Caco-2 (cell line): ENCODE data around the gene SRGAP1. TPM values are rescaled to one million over a fixed set of nuclear protein-coding genes. Genes with fewer than 3 reads are reported as not detected.

ENCODE experiments used
- BruUV-seq: library from RNA; stranded (reverse); fragments of 400-500 nt; replicated peaks from 2 replicates; lab custom pipeline; 2021; lab: Mats Ljungman, UMichigan
- CTCF ChIA-PET: fragments of 300-600 bp; sonication (Branson Sonifier 250); formaldehyde crosslinking; loops from one replicate; lab custom pipeline; 2022; ENCODE audit warnings: antibody characterized with exemption; lab: Charles Lee
- POLR2A ChIA-PET: fragments of 300-600 bp; sonication (Branson Sonifier 250); formaldehyde crosslinking; loops from one replicate; lab custom pipeline; 2022; ENCODE audit warnings: antibody characterized with exemption; lab: Charles Lee
- DNase-seq, 2 experiments: peaks; one replicate each; pipeline versions ENCODE4 v3.0.0 to v3.0.0-alpha.2; 2020 to 2022
- H3K27me3 ChIP-seq: replicated peaks from 2 replicates; pipeline ENCODE4 v1.6.0; 2011; ENCODE audit warnings: low read length; ENCODE audit not compliant: control insufficient read depth, insufficient read depth
- H3K36me3 ChIP-seq: 2 replicates; pipeline ENCODE4 v1.5.1; 2011; ENCODE audit warnings: low read length; ENCODE audit not compliant: control insufficient read depth, insufficient read depth
- H3K4me1 ChIP-seq: fragments of 250-450 bp; sonication (Bioruptor Pico); 2 replicates; pipeline ENCODE4 v1.5.1; 2020; ENCODE audit warnings: mild to moderate bottlenecking
- H3K4me3 ChIP-seq: 2 replicates; pipeline ENCODE4 v1.5.1; 2011; ENCODE audit warnings: low read depth, mild to moderate bottlenecking, control low read depth, low read length
- H3K9me3 ChIP-seq: fragments of 250-450 bp; sonication (Bioruptor Pico); 2 replicates; pipeline ENCODE4 v1.5.1; 2020; ENCODE audit warnings: mild to moderate bottlenecking, moderate library complexity
- H3K27ac Mint-ChIP-seq: one replicate; pipeline ENCODE4 v1.8.0; 2022; ENCODE audit warnings: mixed read lengths; ENCODE audit not compliant: unreplicated experiment
- H3K27me3 Mint-ChIP-seq: one replicate; pipeline ENCODE4 v1.8.0; 2022; ENCODE audit warnings: mixed read lengths; ENCODE audit not compliant: insufficient read depth, unreplicated experiment
- H3K36me3 Mint-ChIP-seq: one replicate; pipeline ENCODE4 v1.8.0; 2022; ENCODE audit warnings: mild to moderate bottlenecking, mixed read lengths; ENCODE audit not compliant: insufficient read depth, unreplicated experiment
- H3K4me1 Mint-ChIP-seq: one replicate; pipeline ENCODE4 v1.8.0; 2022; ENCODE audit warnings: low read depth, mixed read lengths; ENCODE audit not compliant: unreplicated experiment
- H3K4me3 Mint-ChIP-seq: one replicate; pipeline ENCODE4 v1.8.0; 2022; ENCODE audit warnings: mild to moderate bottlenecking, moderate library complexity, mixed read lengths; ENCODE audit not compliant: unreplicated experiment
- H3K9me3 Mint-ChIP-seq: one replicate; pipeline ENCODE4 v1.8.0; 2022; ENCODE audit warnings: mixed read lengths; ENCODE audit not compliant: unreplicated experiment
- intact Hi-C: fragments of 100-400 bp; cut with micrococcal nuclease; formaldehyde crosslinking; loops from one replicate; pipeline ENCODE4 v1.10.0; 2022; ENCODE audit not compliant: unreplicated experiment
- total RNA-seq: library from RNA; stranded (reverse); gene quantifications from 2 replicates; pipeline ENCODE4 v1.2.3, GENCODE V29; 2022
- TF ChIP-seq, protein P1 (sequence below), 2 experiments: fragments of 200-600 bp in 1 of 2; IDR thresholded peaks; 1 replicate in 1 of 2; 2 replicates in 1 of 2; pipeline versions ENCODE4 v1.5.1 to v1.8.0; 2011 to 2022; ENCODE audit warnings: antibody characterized with exemption in 1 of 2, control low read depth in 1 of 2, inconsistent platforms in 1 of 2, low read depth in 1 of 2, low read length in 1 of 2, mild to moderate bottlenecking in 1 of 2, moderate library complexity in 1 of 2; ENCODE audit not compliant: insufficient read depth in 1 of 2, severe bottlenecking in 1 of 2, unreplicated experiment in 1 of 2

The SRGAP1 gene
- total RNA-seq, 1 experiment from 2014 or later, result 22.1 TPM

DNA sequence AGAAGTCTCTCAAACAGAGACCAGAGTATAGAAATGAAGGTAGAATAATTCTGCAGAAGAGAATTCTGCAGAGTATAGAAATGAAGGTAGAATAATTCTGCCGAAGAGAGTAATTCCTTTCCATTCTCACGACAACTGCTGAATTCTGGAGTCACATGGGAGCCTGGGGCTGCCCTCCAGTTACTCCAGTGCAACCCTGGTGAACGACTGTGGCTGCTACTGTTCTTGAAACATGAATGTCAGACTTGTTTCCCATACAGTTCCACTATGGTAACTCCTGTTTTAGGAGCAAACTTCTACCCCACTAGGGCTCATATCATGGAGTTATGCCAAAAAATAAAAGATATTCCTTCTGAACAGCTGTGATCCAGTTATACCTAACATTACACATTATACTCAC is 213.2 kb downstream of the SRGAP1 start:
- Mint-ChIP-seq H3K36me3 (peaks cover 13% of the 10 kb centered on the region), H3K4me3 (no peak overlapping the region), H3K27ac (no peak overlapping the region), H3K4me1 (peaks cover 7% of the 10 kb centered on the region), H3K27me3 (no peaks in the 10 kb centered on the region), H3K9me3 (no peaks in the 10 kb centered on the region)
- ChIA-PET CTCF (no interaction called here), POLR2A (no interaction called here)
- Histone ChIP-seq H3K27me3 (no peaks in the 10 kb centered on the region), H3K9me3 (no peaks in the 10 kb centered on the region), H3K4me1 (no peaks in the 10 kb centered on the region), H3K36me3 (no peaks in the 10 kb centered on the region), H3K4me3 (no peak overlapping the region)
- no TSS peak for BruUV-seq
- DNase-seq, result no peak
- intact Hi-C loops, result no loop called here
- TF ChIP-seq, protein P1, sequence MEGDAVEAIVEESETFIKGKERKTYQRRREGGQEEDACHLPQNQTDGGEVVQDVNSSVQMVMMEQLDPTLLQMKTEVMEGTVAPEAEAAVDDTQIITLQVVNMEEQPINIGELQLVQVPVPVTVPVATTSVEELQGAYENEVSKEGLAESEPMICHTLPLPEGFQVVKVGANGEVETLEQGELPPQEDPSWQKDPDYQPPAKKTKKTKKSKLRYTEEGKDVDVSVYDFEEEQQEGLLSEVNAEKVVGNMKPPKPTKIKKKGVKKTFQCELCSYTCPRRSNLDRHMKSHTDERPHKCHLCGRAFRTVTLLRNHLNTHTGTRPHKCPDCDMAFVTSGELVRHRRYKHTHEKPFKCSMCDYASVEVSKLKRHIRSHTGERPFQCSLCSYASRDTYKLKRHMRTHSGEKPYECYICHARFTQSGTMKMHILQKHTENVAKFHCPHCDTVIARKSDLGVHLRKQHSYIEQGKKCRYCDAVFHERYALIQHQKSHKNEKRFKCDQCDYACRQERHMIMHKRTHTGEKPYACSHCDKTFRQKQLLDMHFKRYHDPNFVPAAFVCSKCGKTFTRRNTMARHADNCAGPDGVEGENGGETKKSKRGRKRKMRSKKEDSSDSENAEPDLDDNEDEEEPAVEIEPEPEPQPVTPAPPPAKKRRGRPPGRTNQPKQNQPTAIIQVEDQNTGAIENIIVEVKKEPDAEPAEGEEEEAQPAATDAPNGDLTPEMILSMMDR (IDR thresholded peaks at IDR 0.05; ENCODE audit: insufficient read depth in 1 of 2, low read depth in 1 of 2, low read length in 1 of 2, severe bottlenecking in 1 of 2, unreplicated experiment in 1 of 2), result no peak

DNA sequence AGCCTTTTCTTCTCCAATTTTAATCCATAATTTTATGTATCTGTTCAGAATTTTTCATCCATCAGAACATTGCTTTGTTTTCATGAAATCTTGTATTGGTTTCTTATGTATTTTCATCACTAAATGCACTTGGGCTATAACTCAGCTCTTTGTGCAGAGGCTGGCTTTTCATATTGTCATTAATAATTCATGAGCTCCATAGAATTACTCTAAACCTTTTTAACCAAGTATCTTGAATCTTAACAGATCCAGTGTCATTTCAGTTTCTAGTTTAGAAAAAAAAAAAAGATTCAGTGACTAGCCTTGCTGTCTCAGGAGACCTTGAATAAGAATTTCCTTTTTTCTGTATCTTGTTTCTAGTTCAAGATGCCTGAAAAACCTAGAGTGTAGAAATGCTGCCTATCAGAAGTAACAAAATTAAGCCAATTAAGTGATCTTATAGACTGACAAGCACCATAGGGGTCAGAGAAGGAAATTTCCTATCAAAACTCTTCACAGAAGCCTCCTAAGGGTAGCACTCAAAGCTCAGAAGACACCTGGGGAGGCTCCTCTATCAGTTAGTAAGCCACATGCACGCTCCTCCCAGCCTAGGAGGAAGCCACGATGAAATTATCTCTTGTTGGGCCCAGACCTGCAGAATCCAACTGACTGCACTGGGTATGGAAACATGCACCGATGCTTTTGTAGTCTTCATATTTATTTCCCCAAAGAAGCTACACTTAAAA is 214.2 kb downstream of the SRGAP1 start:
- H3K27me3 Mint-ChIP-seq, result no peaks in the 10 kb centered on the region
- POLR2A ChIA-PET, result interaction anchor here (0.6 kb wide), 1 partner anchor 117 kb away, joined by 9 read pairs; no protein-coding TSS in a partner anchor
- intact Hi-C loops, result no loop called here
- no peak overlapping the region for H3K4me3 Mint-ChIP-seq
- Histone ChIP-seq H3K4me1 (no peaks in the 10 kb centered on the region), H3K9me3 (no peaks in the 10 kb centered on the region), H3K27me3 (no peaks in the 10 kb centered on the region), H3K4me3 (no peak overlapping the region), H3K36me3 (no peaks in the 10 kb centered on the region)
- no peak for DNase-seq
- TF ChIP-seq, protein P1 (IDR thresholded peaks at IDR 0.05; ENCODE audit: insufficient read depth in 1 of 2, low read depth in 1 of 2, low read length in 1 of 2, severe bottlenecking in 1 of 2, unreplicated experiment in 1 of 2), result no peak
- CTCF ChIA-PET, result no interaction called here
- H3K27ac Mint-ChIP-seq, result no peak overlapping the region
- H3K36me3 Mint-ChIP-seq, result peaks cover 13% of the 10 kb centered on the region
- no TSS peak for BruUV-seq
- no peaks in the 10 kb centered on the region for H3K9me3 Mint-ChIP-seq
- H3K4me1 Mint-ChIP-seq, result peaks cover 7% of the 10 kb centered on the region

DNA sequence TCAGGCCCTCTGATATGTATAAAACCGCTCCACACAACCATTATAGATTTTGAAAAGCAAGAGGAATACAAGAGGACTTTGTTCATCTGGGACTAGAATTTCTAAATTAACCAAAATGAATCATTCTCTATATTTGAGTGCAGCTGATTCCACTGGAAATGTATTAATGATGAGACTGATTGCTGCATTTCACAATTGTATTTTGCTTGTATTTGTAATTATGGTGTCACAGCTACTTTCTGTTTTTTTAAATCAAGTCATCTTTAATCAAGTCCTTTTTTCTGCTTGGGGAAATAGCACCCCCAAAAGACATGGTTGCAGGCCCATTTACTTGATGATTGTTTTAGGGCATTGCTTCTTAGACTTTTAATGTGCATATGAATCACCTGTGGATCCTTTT is 215.2 kb downstream of the SRGAP1 start:
- Histone ChIP-seq H3K27me3 (no peaks in the 10 kb centered on the region), H3K36me3 (no peaks in the 10 kb centered on the region), H3K4me1 (no peaks in the 10 kb centered on the region), H3K4me3 (no peak overlapping the region), H3K9me3 (no peaks in the 10 kb centered on the region)
- peaks cover 13% of the 10 kb centered on the region for H3K36me3 Mint-ChIP-seq
- POLR2A ChIA-PET, result interaction anchor here (0.6 kb wide), 1 partner anchor 118 kb away, joined by 9 read pairs; no protein-coding TSS in a partner anchor
- intact Hi-C loops, result no loop called here
- TF ChIP-seq, protein P1 (IDR thresholded peaks at IDR 0.05; ENCODE audit: insufficient read depth in 1 of 2, low read depth in 1 of 2, low read length in 1 of 2, severe bottlenecking in 1 of 2, unreplicated experiment in 1 of 2), result no peak
- CTCF ChIA-PET, result no interaction called here
- BruUV-seq, result no TSS peak
- H3K27ac Mint-ChIP-seq, result no peak overlapping the region
- peaks cover 7% of the 10 kb centered on the region for H3K4me1 Mint-ChIP-seq
- no peaks in the 10 kb centered on the region for H3K27me3 Mint-ChIP-seq
- no peak overlapping the region for H3K4me3 Mint-ChIP-seq
- no peak for DNase-seq
- no peaks in the 10 kb centered on the region for H3K9me3 Mint-ChIP-seq
